ENCODE data around the gene GTF3C5. TPM values are rescaled to one million over a fixed set of nuclear protein-coding genes. Genes with fewer than 3 reads are reported as not detected.

GTF3C5 gene
- total and polyA plus RNA-seq, 8 donors = 25.7 to 85.2 (median 45.4) TPM

DNA sequence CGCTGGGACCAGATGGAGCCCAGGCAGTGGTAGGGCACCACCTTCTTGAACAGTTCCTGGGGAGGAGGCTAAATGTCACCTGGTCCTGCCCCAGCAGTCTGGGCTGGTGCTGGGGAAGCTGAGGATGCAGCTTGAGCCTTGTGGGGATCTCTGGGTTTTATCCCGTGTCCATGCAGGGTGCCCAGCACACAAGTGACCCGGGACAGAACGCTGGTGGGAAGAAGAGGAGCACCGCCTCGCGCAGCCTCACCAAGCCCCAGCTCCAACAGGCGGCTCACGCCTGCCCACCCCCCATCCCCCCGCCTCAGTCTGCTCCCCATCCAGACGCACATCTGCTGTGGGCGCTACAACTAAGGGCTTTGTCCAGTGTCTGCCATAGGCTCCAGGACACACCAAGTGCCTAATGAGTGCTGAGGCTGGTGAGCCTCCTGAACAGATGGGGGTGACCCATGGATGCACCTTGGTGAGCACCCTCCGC lies 76.5 kb downstream of the GTF3C5 start:
- peaks cover 6 to 18% (median 11%) of the 10 kb centered on the region in 4 donors for H3K4me1 ChIP-seq
- no peak for DNase-seq
- WGBS, 5 donors = 90 to 97% (median 95%) methylated on average over 10 to 13 of the region's 13 CpGs
- H3K27ac ChIP-seq = no peak overlapping the region
- no peaks in the 10 kb centered on the region for H3K27me3 ChIP-seq
- TF ChIP-seq EP300 (IDR thresholded peaks at IDR 0.05) (no peak), POLR2A (IDR thresholded peaks at IDR 0.05) (no peak), POLR2AphosphoS5 (IDR thresholded peaks at IDR 0.05) (no peak)
- TF ChIP-seq, protein P1, sequence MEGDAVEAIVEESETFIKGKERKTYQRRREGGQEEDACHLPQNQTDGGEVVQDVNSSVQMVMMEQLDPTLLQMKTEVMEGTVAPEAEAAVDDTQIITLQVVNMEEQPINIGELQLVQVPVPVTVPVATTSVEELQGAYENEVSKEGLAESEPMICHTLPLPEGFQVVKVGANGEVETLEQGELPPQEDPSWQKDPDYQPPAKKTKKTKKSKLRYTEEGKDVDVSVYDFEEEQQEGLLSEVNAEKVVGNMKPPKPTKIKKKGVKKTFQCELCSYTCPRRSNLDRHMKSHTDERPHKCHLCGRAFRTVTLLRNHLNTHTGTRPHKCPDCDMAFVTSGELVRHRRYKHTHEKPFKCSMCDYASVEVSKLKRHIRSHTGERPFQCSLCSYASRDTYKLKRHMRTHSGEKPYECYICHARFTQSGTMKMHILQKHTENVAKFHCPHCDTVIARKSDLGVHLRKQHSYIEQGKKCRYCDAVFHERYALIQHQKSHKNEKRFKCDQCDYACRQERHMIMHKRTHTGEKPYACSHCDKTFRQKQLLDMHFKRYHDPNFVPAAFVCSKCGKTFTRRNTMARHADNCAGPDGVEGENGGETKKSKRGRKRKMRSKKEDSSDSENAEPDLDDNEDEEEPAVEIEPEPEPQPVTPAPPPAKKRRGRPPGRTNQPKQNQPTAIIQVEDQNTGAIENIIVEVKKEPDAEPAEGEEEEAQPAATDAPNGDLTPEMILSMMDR (IDR thresholded peaks at IDR 0.05) = no peak
- intact Hi-C loops (cut with DNase I; ENCODE audit: low total_unique reads) = no loop called here
- no peak overlapping the region for H3K4me3 ChIP-seq
- peaks cover 75 to 99% (median 99%) of the 10 kb centered on the region in 4 donors for H3K36me3 ChIP-seq
- H3K9me3 ChIP-seq = no peaks in the 10 kb centered on the region

Small RNA genes within 50 kb of the gene (small RNA-seq; reads per million reads assigned to genes)
- gene MIR6877 = 0 reads per million in 4 donors

Other genes with a start within 250 kb of the GTF3C5 start
- under 1 TPM in 1 of 5 donors, not detected in 4; 0.89 TPM for gene AK8, start 152.7 kb upstream of the GTF3C5 start, total RNA-seq
- gene AK8, start 152.7 kb upstream of the GTF3C5 start, polyA plus RNA-seq = under 1 TPM in 2 of 3 donors, not detected in 1; 0.56 to 0.60 TPM
- 1 to 10 TPM in 1 of 5 donors, under 1 TPM in 2, not detected in 2; 0.29 to 2.2 (median 0.55) TPM for gene SPACA9, start 152.1 kb upstream of the GTF3C5 start, total RNA-seq
- gene SPACA9, start 152.1 kb upstream of the GTF3C5 start, polyA plus RNA-seq = 1 to 10 TPM; 1.8 to 4.8 (median 3.4) TPM
- 100 to 1,000 TPM in 1 of 5 donors, 10 to 100 TPM in 4; 23.2 to 120 (median 49.9) TPM for gene TSC1, start 86.4 kb upstream of the GTF3C5 start, total RNA-seq
- 10 to 100 TPM in 1 of 3 donors, 1 to 10 TPM in 2; 6.7 to 10.3 (median 7.1) TPM for gene TSC1, start 86.4 kb upstream of the GTF3C5 start, polyA plus RNA-seq
- gene GFI1B, start 52.3 kb upstream of the GTF3C5 start, total RNA-seq = 1 to 10 TPM in 1 of 5 donors, not detected in 4; 1.0 TPM
- gene GFI1B, start 52.3 kb upstream of the GTF3C5 start, polyA plus RNA-seq = not detected
- 1 to 10 TPM in 2 of 5 donors, not detected in 3; 1.2 to 2.0 TPM for gene CEL, start 31.0 kb downstream of the GTF3C5 start, total RNA-seq
- 1 to 10 TPM; 1.4 to 9.9 (median 4.0) TPM for gene CEL, start 31.0 kb downstream of the GTF3C5 start, polyA plus RNA-seq
- 100 to 1,000 TPM in 1 of 5 donors, 10 to 100 TPM in 4; 29.4 to 242 (median 65.2) TPM for gene RALGDS, start 90.2 kb downstream of the GTF3C5 start, total RNA-seq
- 10 to 100 TPM; 20.5 to 45.8 (median 32.8) TPM for gene RALGDS, start 90.2 kb downstream of the GTF3C5 start, polyA plus RNA-seq
- gene GBGT1, start 132.9 kb downstream of the GTF3C5 start, total RNA-seq = 10 to 100 TPM in 3 of 5 donors, 1 to 10 TPM in 2; 1.2 to 37.9 (median 21.3) TPM
- gene GBGT1, start 132.9 kb downstream of the GTF3C5 start, polyA plus RNA-seq = 10 to 100 TPM; 12.5 to 24.2 (median 23.8) TPM
- gene OBP2B, start 178.3 kb downstream of the GTF3C5 start, total RNA-seq = not detected
- gene OBP2B, start 178.3 kb downstream of the GTF3C5 start, polyA plus RNA-seq = not detected
- gene ABO, start 244.2 kb downstream of the GTF3C5 start, total RNA-seq = 10 to 100 TPM in 2 of 5 donors, 1 to 10 TPM in 2, under 1 TPM in 1; 0.72 to 67.1 (median 4.8) TPM
- 10 to 100 TPM in 1 of 3 donors, 1 to 10 TPM in 2; 1.6 to 11.0 (median 3.4) TPM for gene ABO, start 244.2 kb downstream of the GTF3C5 start, polyA plus RNA-seq

Data from stomach (tissue), 9 donors.